ENCODE measurements around the gene CEND1. TPM values are rescaled to one million over a fixed set of nuclear protein-coding genes. Genes with fewer than 3 reads are reported as not detected.

Gene CEND1
- total RNA-seq, 1 experiment from 2014 or later: 0.81 TPM

DNA sequence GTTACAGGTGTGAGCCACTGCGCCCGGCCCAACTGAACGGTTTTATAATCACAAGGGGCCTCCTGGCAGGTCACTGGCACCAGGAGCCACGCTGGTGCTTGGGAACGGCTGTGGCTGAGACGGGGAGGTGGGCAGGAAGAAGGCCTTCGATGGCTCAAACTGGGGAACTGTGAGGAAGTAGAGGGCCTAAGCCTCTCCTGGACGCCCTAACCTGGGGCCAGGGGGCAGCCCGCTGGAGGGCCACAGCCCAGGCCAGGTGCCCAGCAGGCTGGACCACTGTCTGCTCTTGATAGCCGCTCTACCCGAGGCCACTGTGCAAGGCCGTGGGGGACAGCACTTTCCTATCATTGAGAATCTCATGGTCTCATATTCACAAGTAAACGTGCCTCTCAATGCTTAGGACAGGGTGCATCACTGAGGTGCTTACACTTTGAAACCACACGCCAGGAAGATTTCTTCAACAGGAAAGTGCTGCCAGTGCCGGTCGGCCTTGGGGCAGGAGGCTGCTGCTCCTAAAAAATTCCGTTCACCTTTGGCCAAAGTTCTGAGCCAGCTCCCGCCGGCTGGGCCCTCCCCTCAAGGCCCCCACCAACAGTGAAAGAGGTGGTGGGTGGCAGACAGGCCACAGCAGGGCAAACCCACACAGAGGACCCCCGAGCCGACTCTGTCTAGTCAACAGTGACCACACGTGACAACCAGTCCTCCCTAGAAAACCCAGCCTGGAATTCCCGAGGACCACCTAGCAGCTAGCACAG is 19.8 kb downstream of the CEND1 start:
- no peaks in the 10 kb centered on the region for H3K23me2 ChIP-seq (ENCODE audit: insufficient read length, low read depth, low read length, poor library complexity, severe bottlenecking)
- H2BK12ac ChIP-seq (ENCODE audit: insufficient read length, low read depth, low read length): no peak overlapping the region
- no peak overlapping the region for H3K4ac ChIP-seq (ENCODE audit: low read depth, low read length)
- H4K5ac ChIP-seq (ENCODE audit: insufficient read length, low read depth, low read length): no peak overlapping the region
- Mint-ChIP-seq H3K27me3 (ENCODE audit: low read depth) (no peaks in the 10 kb centered on the region), H3K27ac (no peak overlapping the region; a peak in 1 of 7 replicates), H3K4me3 (no peak overlapping the region; a peak in 1 of 5 replicates), H3K4me1 (peaks cover 0 to 1% of the 10 kb centered on the region in 2 experiments; a peak in 2 of 4 replicates), H3K9me3 (no peaks in the 10 kb centered on the region), H3K36me3 (ENCODE audit: insufficient read depth in 1 of 3, low read depth in 3 of 3) (peaks cover 6 to 36% (median 36%) of the 10 kb centered on the region in 3 experiments; a peak in 6 of 7 replicates)
- no peak overlapping the region for H4K91ac ChIP-seq (ENCODE audit: insufficient read length, low read depth, low read length)
- H2AK5ac ChIP-seq (ENCODE audit: insufficient read length, low read length): no peak overlapping the region
- no peak overlapping the region for H3K56ac ChIP-seq (ENCODE audit: insufficient read length, low read depth, low read length)
- DNase-seq: no peak
- WGBS (ENCODE audit: extremely low coverage, insufficient read length, low lambda C conversion rate): no CpG with 5 or more reads among the region's 23 CpGs
- no peaks in the 10 kb centered on the region for H3K4me1 ChIP-seq (ENCODE audit: insufficient read depth, low read length)
- peaks cover 2% of the 10 kb centered on the region; the same call in 1 of the 2 replicates for H3K79me2 ChIP-seq (ENCODE audit: insufficient read depth, low read length)
- peaks cover 3% of the 10 kb centered on the region for H3K79me1 ChIP-seq (ENCODE audit: insufficient read depth, low read depth, low read length, poor library complexity, severe bottlenecking)
- H2AFZ ChIP-seq (ENCODE audit: low read length): no peak overlapping the region
- H4K20me1 ChIP-seq (ENCODE audit: control insufficient read depth, insufficient read depth, insufficient read length): no peaks in the 10 kb centered on the region
- no peak overlapping the region for H3K27ac ChIP-seq (ENCODE audit: insufficient read length, low read depth, low read length)
- no peak overlapping the region for H2BK120ac ChIP-seq (ENCODE audit: low read depth, low read length, poor library complexity, severe bottlenecking)
- no peak overlapping the region for H3K18ac ChIP-seq (ENCODE audit: insufficient read length, low read depth, low read length)
- no peak overlapping the region for H4K8ac ChIP-seq (replicated peaks; ENCODE audit: insufficient read length, low read depth, low read length)
- H2BK5ac ChIP-seq (ENCODE audit: insufficient read length, low read length): no peak overlapping the region
- H3T11ph ChIP-seq (ENCODE audit: low read length): no peak overlapping the region
- H3K4me2 ChIP-seq (ENCODE audit: insufficient read depth, insufficient read length, low read length): no peak overlapping the region
- H3K27me3 ChIP-seq (ENCODE audit: insufficient read depth, low read length): no peaks in the 10 kb centered on the region
- no peaks in the 10 kb centered on the region for H3K9me3 ChIP-seq (ENCODE audit: control insufficient read depth, low read depth, low read length)
- H2BK15ac ChIP-seq (ENCODE audit: low read depth, low read length): no peak overlapping the region
- H3K14ac ChIP-seq (ENCODE audit: insufficient read depth, low read length): no peak overlapping the region
- no peak for TF ChIP-seq CTCF (conservative IDR thresholded peaks at IDR 0.05)
- no peak overlapping the region for H3K9ac ChIP-seq (ENCODE audit: extremely low read depth, insufficient read length, low read length)
- H2BK20ac ChIP-seq (ENCODE audit: low read depth, low read length, poor library complexity, severe bottlenecking): no peak overlapping the region
- no peak overlapping the region for H3K23ac ChIP-seq (ENCODE audit: insufficient read length, low read depth, low read length)

Measured in H9 (cell line).